ENCODE data around the gene BMPR1B.
A peak's percentile ranks its signal among the peaks of the same experiment; 100 is the strongest.

BMPR1B gene

GRCh38 chr4:94757192-94758140 is at the start of gene BMPR1B:
Gene BMPR1B (plus strand): TSS chr4:94757955. CDS start chr4:95104425, 346,470 bp downstream.
- peak; percentile 55 for DNase-seq (ENCODE audit: low read depth)

GRCh38 chr4:94711635-94712034 is 46.1 kb upstream of the BMPR1B start:
- peak; percentile 39 for DNase-seq (ENCODE audit: low read depth)

- DNase-seq (ENCODE audit: low read depth): peak; percentile 98
Observed at GRCh38 chr4:94714365-94715160, 43.2 kb upstream of the BMPR1B start.

GRCh38 chr4:94715726-94716125 is 42.0 kb upstream of the BMPR1B start:
- DNase-seq (ENCODE audit: low read depth): no peak

- no peak for DNase-seq (ENCODE audit: low read depth)
Observed at GRCh38 chr4:94721310-94721709, 36.4 kb upstream of the BMPR1B start.

GRCh38 chr4:94722270-94722669 is 35.5 kb upstream of the BMPR1B start:
- no peak for DNase-seq (ENCODE audit: low read depth)

GRCh38 chr4:94722748-94723147 is 35.0 kb upstream of the BMPR1B start:
- DNase-seq (ENCODE audit: low read depth): no peak

- DNase-seq (ENCODE audit: low read depth): no peak
Observed at GRCh38 chr4:94724016-94724790, 33.6 kb upstream of the BMPR1B start.

GRCh38 chr4:94726524-94727123 is 31.1 kb upstream of the BMPR1B start:
- DNase-seq (ENCODE audit: low read depth): no peak

GRCh38 chr4:94728056-94728766 is 29.5 kb upstream of the BMPR1B start:
- peak; percentile 21 for DNase-seq (ENCODE audit: low read depth)

- no peak for DNase-seq (ENCODE audit: low read depth)
Observed at GRCh38 chr4:94732358-94732698, 25.4 kb upstream of the BMPR1B start.

- no peak for DNase-seq (ENCODE audit: low read depth)
Observed at GRCh38 chr4:94739741-94740140, 18.0 kb upstream of the BMPR1B start.

GRCh38 chr4:94741304-94741703 is 16.5 kb upstream of the BMPR1B start:
- peak; percentile 16 for DNase-seq (ENCODE audit: low read depth)

- no peak for DNase-seq (ENCODE audit: low read depth)
Observed at GRCh38 chr4:94743838-94744237, 13.9 kb upstream of the BMPR1B start.

GRCh38 chr4:94744850-94745249 is 12.9 kb upstream of the BMPR1B start:
- DNase-seq (ENCODE audit: low read depth): no peak

- no peak for DNase-seq (ENCODE audit: low read depth)
Observed at GRCh38 chr4:94746746-94747145, 11.0 kb upstream of the BMPR1B start.

GRCh38 chr4:94758141-94758699 is 465 bp downstream of the BMPR1B start:
- DNase-seq (ENCODE audit: low read depth): peak; percentile 6

GRCh38 chr4:94758700-94759399 is 1.1 kb downstream of the BMPR1B start:
- no peak for DNase-seq (ENCODE audit: low read depth)

GRCh38 chr4:94759767-94760211 is 2.0 kb downstream of the BMPR1B start:
- no peak for DNase-seq (ENCODE audit: low read depth)

- DNase-seq (ENCODE audit: low read depth): no peak
Observed at GRCh38 chr4:94762326-94762725, 4.6 kb downstream of the BMPR1B start.

Data from EH (cell line).